Prostate gland (tissue), 2 donors: ENCODE measurements around the gene P2RX1.

Experiments
- CTCF ChIP-seq, 4 experiments: fragments of 200-600 bp in 2 of 4; fragments of 450-650 bp in 2 of 4; sonication (generic) in 2 of 4; IDR thresholded peaks; 1 replicate in 3 of 4; 2 replicates in 1 of 4; pipeline ENCODE4 v1.5.1; 2016 to 2019; ENCODE audit warnings: antibody characterized with exemption in 4 of 4, mild to moderate bottlenecking in 2 of 4, moderate library complexity in 2 of 4
- POLR2A ChIP-seq: fragments of 450-650 bp; IDR thresholded peaks from one replicate; pipeline ENCODE4 v1.6.1; 2016; ENCODE audit warnings: antibody characterized with exemption, mild to moderate bottlenecking
- POLR2AphosphoS5 ChIP-seq: sonication (generic); formaldehyde crosslinking; IDR thresholded peaks from one replicate; pipeline ENCODE4 v1.6.1; 2017; ENCODE audit warnings: antibody characterized with exemption

GRCh38 chr17:3911271-3912053 is 4.8 kb downstream of the P2RX1 start:
- TF ChIP-seq CTCF (IDR thresholded peaks at IDR 0.05): no peak
- TF ChIP-seq POLR2A: no peak
- TF ChIP-seq POLR2AphosphoS5: no peak
